HEK293 (cell line): Measurements from ENCODE around the gene PDE4B.

Experiments
- CTCF ChIA-PET: fragments of 350-600 bp; formaldehyde crosslinking; extraction: SDS; loops from one replicate; lab custom pipeline; 2021; ENCODE audit warnings: antibody characterized with exemption; lab: Yijun Ruan, JAX
- POLR2A ChIA-PET: fragments of 300-600 bp; formaldehyde crosslinking; extraction: SDS; loops from one replicate; lab custom pipeline; 2020; ENCODE audit warnings: antibody characterized with exemption, inconsistent platforms; lab: Yijun Ruan, JAX
- H3K27ac ChIP-seq: fragments of 200-500 bp; sonication (Bioruptor generic); 2 replicates; pipeline ENCODE4 v1.5.1; 2014; ENCODE audit warnings: low read depth, low read length, control low read depth, inconsistent platforms; ENCODE audit errors: extremely low read depth
- H3K36me3 ChIP-seq, 2 experiments: fragments of 200-500 bp in 1 of 2; sonication (Bioruptor generic) in 1 of 2; 1 replicate in 1 of 2; 2 replicates in 1 of 2; pipeline ENCODE4 v1.5.1; 2014 to 2017; ENCODE audit warnings: inconsistent platforms in 2 of 2, low read length in 2 of 2; ENCODE audit not compliant: control insufficient read depth in 2 of 2, insufficient read depth in 1 of 2
- H3K4me1 ChIP-seq: fragments of 200-500 bp; sonication (Bioruptor generic); 2 replicates; pipeline ENCODE4 v1.5.1; 2014; ENCODE audit warnings: mild to moderate bottlenecking, low read length, inconsistent platforms; ENCODE audit not compliant: control insufficient read depth, insufficient read depth
- H3K4me3 ChIP-seq: 2 replicates; pipeline ENCODE4 v1.5.1; 2011; ENCODE audit warnings: low read depth, mild to moderate bottlenecking, control low read depth, low read length, moderate library complexity
- H3K9me3 ChIP-seq: fragments of 200-500 bp; sonication (Bioruptor generic); 2 replicates; pipeline ENCODE4 v1.5.1; 2014; ENCODE audit warnings: low read depth, low read length, inconsistent platforms; ENCODE audit not compliant: control insufficient read depth, insufficient read depth
- FEZF1 ChIP-seq: fragments of 450-650 bp; formaldehyde crosslinking; IDR thresholded peaks from 2 replicates; pipeline ENCODE4 v1.5.1; 2016; ENCODE audit warnings: missing biosample characterization, missing genetic modification characterization
- IKZF3 ChIP-seq: fragments of 450-650 bp; IDR thresholded peaks from 2 replicates; pipeline ENCODE4 v1.5.0; 2018; ENCODE audit warnings: missing biosample characterization, mild to moderate bottlenecking, missing genetic modification characterization, moderate library complexity
- SALL2 ChIP-seq: fragments of 450-650 bp; formaldehyde crosslinking; IDR thresholded peaks from 2 replicates; pipeline ENCODE4 v1.5.0; 2017; ENCODE audit warnings: missing biosample characterization, mild to moderate bottlenecking, missing genetic modification characterization, borderline replicate concordance
- ZBTB21 ChIP-seq: fragments of 450-650 bp; formaldehyde crosslinking; IDR thresholded peaks from 2 replicates; pipeline ENCODE4 v1.5.1; 2017; ENCODE audit warnings: missing biosample characterization, missing genetic modification characterization
- ZFP69B ChIP-seq: fragments of 450-650 bp; formaldehyde crosslinking; IDR thresholded peaks from 2 replicates; pipeline ENCODE4 v1.5.1; 2016; ENCODE audit warnings: missing biosample characterization, missing genetic modification characterization
- ZNF140 ChIP-seq: fragments of 450-650 bp; formaldehyde crosslinking; IDR thresholded peaks from 2 replicates; pipeline ENCODE4 v1.5.1; 2016; ENCODE audit warnings: missing biosample characterization, missing genetic modification characterization
- ZNF175 ChIP-seq: fragments of 450-650 bp; formaldehyde crosslinking; IDR thresholded peaks from 2 replicates; pipeline ENCODE4 v1.5.1; 2016; ENCODE audit warnings: missing biosample characterization, missing genetic modification characterization
- ZNF223 ChIP-seq: fragments of 450-650 bp; formaldehyde crosslinking; IDR thresholded peaks from 2 replicates; pipeline ENCODE4 v1.5.1; 2016; ENCODE audit warnings: missing biosample characterization, missing genetic modification characterization
- ZNF324 ChIP-seq: fragments of 450-650 bp; formaldehyde crosslinking; IDR thresholded peaks from 2 replicates; pipeline ENCODE4 v1.5.1; 2016; ENCODE audit warnings: missing biosample characterization, missing genetic modification characterization
- ZNF426 ChIP-seq: fragments of 450-650 bp; formaldehyde crosslinking; IDR thresholded peaks from 2 replicates; pipeline ENCODE4 v1.5.1; 2017; ENCODE audit warnings: missing biosample characterization, missing genetic modification characterization, mild to moderate bottlenecking, inconsistent platforms, moderate library complexity
- ZNF510 ChIP-seq: fragments of 450-650 bp; formaldehyde crosslinking; IDR thresholded peaks from 2 replicates; pipeline ENCODE4 v1.5.1; 2018; ENCODE audit warnings: mild to moderate bottlenecking, missing genetic modification characterization, missing biosample characterization; ENCODE audit not compliant: insufficient replicate concordance
- ZNF530 ChIP-seq: fragments of 450-650 bp; formaldehyde crosslinking; IDR thresholded peaks from 2 replicates; pipeline ENCODE4 v1.5.1; 2016; ENCODE audit warnings: low read depth, missing biosample characterization, missing genetic modification characterization
- ZNF558 ChIP-seq: fragments of 450-650 bp; formaldehyde crosslinking; IDR thresholded peaks from 2 replicates; pipeline ENCODE4 v1.5.1; 2016; ENCODE audit warnings: missing biosample characterization, missing genetic modification characterization
- ZNF624 ChIP-seq: fragments of 450-650 bp; formaldehyde crosslinking; IDR thresholded peaks from 2 replicates; pipeline ENCODE4 v1.5.1; 2017; ENCODE audit warnings: missing biosample characterization, missing genetic modification characterization
- ZNF660 ChIP-seq: fragments of 450-650 bp; IDR thresholded peaks from 2 replicates; pipeline ENCODE4 v1.5.1; 2018; ENCODE audit warnings: missing biosample characterization, mild to moderate bottlenecking, missing genetic modification characterization
- TF ChIP-seq, protein P1 (sequence below): fragments of 450-650 bp; formaldehyde crosslinking; IDR thresholded peaks from 2 replicates; pipeline ENCODE4 v1.5.1; 2016; ENCODE audit warnings: missing biosample characterization, missing genetic modification characterization, borderline replicate concordance
- TF ChIP-seq, protein P2 (sequence below): fragments of 450-650 bp; formaldehyde crosslinking; IDR thresholded peaks from 2 replicates; pipeline ENCODE4 v1.5.1; 2016; ENCODE audit warnings: missing biosample characterization, missing genetic modification characterization, low read depth
- TF ChIP-seq, protein P3 (sequence below): fragments of 450-650 bp; formaldehyde crosslinking; IDR thresholded peaks from 2 replicates; pipeline ENCODE4 v1.5.1; 2016; ENCODE audit warnings: missing biosample characterization, missing genetic modification characterization
- TF ChIP-seq, protein P4 (sequence below): fragments of 450-650 bp; formaldehyde crosslinking; IDR thresholded peaks from 2 replicates; pipeline ENCODE4 v1.5.1; 2016; ENCODE audit warnings: missing biosample characterization, missing genetic modification characterization
- TF ChIP-seq, protein P5 (sequence below): fragments of 450-650 bp; formaldehyde crosslinking; IDR thresholded peaks from 2 replicates; pipeline ENCODE4 v1.5.1; 2016; ENCODE audit warnings: missing biosample characterization, missing genetic modification characterization
- TF ChIP-seq, protein P6 (sequence below): fragments of 450-650 bp; formaldehyde crosslinking; IDR thresholded peaks from 2 replicates; pipeline ENCODE4 v1.5.1; 2016; ENCODE audit warnings: missing biosample characterization, missing genetic modification characterization

Gene PDE4B

DNA sequence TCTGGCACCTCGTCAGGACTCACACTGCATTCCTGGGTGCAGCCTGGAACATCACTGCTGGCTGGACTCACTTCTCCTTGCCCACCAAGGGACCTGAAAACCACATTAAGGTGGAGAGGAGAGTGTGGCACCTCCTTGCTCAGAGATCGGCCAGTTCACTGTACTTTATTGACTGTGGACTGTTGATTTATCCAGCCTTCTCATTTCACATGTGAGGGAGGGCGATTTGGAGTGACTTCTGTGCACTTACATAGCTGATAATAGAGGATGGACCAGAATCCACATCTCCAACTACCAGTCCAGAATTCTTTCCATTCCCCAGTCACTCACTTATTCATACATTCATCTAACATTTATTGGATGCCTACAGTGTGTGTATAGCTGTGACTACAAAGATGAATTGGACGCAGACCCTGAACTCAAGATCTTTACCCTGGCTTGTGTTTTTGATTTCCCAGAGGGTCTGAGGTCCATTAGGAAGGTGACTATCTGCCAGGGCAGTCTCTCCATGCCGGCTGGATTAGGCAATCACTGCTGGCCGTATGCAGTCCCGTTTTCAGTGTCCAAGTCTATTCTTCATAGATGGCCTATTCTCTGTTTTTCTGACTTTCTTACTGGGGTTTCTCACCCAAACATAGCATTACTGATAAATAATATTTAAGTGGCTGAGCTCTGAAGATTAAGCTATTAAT, 507.7 kb downstream of the PDE4B start:
- no peak overlapping the region for H3K4me3 ChIP-seq
- CTCF ChIA-PET: interaction anchor here (0.6 to 1.0 kb wide), 2 partner anchors 9 to 150 kb away, joined by 3 to 4 read pairs; no protein-coding TSS in a partner anchor
- no peak overlapping the region for H3K27ac ChIP-seq
- no peaks in the 10 kb centered on the region for H3K9me3 ChIP-seq
- H3K4me1 ChIP-seq: peaks cover 3% of the 10 kb centered on the region; the same call in 1 of the 2 replicates
- no peaks in the 10 kb centered on the region for H3K36me3 ChIP-seq
- POLR2A ChIA-PET: no interaction called here
- TF ChIP-seq ZNF175 (tag by site-specific recombination): no peak
- TF ChIP-seq, protein P1, sequence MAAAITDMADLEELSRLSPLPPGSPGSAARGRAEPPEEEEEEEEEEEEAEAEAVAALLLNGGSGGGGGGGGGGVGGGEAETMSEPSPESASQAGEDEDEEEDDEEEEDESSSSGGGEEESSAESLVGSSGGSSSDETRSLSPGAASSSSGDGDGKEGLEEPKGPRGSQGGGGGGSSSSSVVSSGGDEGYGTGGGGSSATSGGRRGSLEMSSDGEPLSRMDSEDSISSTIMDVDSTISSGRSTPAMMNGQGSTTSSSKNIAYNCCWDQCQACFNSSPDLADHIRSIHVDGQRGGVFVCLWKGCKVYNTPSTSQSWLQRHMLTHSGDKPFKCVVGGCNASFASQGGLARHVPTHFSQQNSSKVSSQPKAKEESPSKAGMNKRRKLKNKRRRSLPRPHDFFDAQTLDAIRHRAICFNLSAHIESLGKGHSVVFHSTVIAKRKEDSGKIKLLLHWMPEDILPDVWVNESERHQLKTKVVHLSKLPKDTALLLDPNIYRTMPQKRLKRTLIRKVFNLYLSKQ (tag by site-specific recombination): no peak
- TF ChIP-seq FEZF1 (tag by site-specific recombination): no peak
- TF ChIP-seq IKZF3 (tag by site-specific recombination): no peak
- TF ChIP-seq, protein P2, sequence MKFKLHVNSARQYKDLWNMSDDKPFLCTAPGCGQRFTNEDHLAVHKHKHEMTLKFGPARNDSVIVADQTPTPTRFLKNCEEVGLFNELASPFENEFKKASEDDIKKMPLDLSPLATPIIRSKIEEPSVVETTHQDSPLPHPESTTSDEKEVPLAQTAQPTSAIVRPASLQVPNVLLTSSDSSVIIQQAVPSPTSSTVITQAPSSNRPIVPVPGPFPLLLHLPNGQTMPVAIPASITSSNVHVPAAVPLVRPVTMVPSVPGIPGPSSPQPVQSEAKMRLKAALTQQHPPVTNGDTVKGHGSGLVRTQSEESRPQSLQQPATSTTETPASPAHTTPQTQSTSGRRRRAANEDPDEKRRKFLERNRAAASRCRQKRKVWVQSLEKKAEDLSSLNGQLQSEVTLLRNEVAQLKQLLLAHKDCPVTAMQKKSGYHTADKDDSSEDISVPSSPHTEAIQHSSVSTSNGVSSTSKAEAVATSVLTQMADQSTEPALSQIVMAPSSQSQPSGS (tag by site-specific recombination): no peak
- TF ChIP-seq SALL2 (tag by site-specific recombination): no peak
- TF ChIP-seq ZNF660 (tag by site-specific recombination): no peak
- no peak for TF ChIP-seq ZNF140
- TF ChIP-seq, protein P3, sequence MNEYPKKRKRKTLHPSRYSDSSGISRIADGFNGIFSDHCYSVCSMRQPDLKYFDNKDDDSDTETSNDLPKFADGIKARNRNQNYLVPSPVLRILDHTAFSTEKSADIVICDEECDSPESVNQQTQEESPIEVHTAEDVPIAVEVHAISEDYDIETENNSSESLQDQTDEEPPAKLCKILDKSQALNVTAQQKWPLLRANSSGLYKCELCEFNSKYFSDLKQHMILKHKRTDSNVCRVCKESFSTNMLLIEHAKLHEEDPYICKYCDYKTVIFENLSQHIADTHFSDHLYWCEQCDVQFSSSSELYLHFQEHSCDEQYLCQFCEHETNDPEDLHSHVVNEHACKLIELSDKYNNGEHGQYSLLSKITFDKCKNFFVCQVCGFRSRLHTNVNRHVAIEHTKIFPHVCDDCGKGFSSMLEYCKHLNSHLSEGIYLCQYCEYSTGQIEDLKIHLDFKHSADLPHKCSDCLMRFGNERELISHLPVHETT (tag by site-specific recombination): no peak
- TF ChIP-seq, protein P4, sequence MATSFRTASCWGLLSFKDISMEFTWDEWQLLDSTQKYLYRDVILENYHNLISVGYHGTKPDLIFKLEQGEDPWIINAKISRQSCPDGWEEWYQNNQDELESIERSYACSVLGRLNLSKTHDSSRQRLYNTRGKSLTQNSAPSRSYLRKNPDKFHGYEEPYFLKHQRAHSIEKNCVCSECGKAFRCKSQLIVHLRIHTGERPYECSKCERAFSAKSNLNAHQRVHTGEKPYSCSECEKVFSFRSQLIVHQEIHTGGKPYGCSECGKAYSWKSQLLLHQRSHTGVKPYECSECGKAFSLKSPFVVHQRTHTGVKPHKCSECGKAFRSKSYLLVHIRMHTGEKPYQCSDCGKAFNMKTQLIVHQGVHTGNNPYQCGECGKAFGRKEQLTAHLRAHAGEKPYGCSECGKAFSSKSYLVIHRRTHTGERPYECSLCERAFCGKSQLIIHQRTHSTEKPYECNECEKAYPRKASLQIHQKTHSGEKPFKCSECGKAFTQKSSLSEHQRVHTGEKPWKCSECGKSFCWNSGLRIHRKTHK (tag by site-specific recombination): no peak
- TF ChIP-seq ZNF558 (tag by site-specific recombination): no peak

DNA sequence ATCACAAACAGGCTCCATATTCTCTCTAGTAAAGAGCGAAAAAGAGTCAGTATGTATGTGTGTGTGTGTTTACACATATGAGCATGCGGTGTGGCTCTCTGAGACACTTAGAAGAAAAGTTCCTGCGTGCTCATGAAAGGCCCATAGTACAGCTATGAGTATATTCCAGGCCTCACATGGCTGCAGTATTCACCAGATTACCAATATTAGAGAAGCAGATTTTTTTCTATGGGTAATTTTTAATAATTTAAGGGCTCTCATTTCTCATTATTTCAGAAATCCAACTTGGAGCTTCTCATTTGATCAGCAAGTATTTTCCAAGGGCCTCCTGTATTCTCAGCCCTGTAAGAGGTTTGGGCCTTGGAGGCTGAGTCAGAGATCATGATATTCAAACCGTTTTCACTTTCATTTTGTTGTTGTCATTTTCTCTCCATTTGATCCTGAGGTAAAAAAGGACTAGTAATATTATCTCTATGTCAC, 508.3 kb downstream of the PDE4B start:
- TF ChIP-seq ZNF624 (tag by site-specific recombination) (no peak), ZFP69B (tag by site-specific recombination) (no peak), ZNF223 (tag by site-specific recombination) (no peak), ZNF426 (no peak), ZNF324 (tag by site-specific recombination) (no peak), ZBTB21 (tag by site-specific recombination) (no peak), ZNF530 (tag by site-specific recombination) (no peak), ZNF510 (tag by site-specific recombination) (no peak)
- TF ChIP-seq, protein P5, sequence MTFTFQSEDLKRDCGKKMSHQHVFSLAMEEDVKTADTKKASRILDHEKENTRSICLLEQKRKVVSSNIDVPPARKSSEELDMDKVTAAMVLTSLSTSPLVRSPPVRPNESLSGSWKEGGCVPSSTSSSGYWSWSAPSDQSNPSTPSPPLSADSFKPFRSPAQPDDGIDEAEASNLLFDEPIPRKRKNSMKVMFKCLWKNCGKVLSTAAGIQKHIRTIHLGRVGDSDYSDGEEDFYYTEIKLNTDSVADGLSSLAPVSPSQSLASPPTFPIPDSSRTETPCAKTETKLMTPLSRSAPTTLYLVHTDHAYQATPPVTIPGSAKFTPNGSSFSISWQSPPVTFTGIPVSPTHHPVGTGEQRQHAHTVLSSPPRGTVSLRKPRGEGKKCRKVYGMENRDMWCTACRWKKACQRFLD (tag by site-specific recombination): no peak
- TF ChIP-seq, protein P6, sequence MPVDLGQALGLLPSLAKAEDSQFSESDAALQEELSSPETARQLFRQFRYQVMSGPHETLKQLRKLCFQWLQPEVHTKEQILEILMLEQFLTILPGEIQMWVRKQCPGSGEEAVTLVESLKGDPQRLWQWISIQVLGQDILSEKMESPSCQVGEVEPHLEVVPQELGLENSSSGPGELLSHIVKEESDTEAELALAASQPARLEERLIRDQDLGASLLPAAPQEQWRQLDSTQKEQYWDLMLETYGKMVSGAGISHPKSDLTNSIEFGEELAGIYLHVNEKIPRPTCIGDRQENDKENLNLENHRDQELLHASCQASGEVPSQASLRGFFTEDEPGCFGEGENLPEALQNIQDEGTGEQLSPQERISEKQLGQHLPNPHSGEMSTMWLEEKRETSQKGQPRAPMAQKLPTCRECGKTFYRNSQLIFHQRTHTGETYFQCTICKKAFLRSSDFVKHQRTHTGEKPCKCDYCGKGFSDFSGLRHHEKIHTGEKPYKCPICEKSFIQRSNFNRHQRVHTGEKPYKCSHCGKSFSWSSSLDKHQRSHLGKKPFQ (tag by site-specific recombination): no peak
- TF ChIP-seq, all 188 proteins: peak for 0
- ChIA-PET CTCF (interaction anchor here (0.6 to 1.0 kb wide), 3 partner anchors 10 to 671 kb away, joined by 3 to 4 read pairs (median 4); no protein-coding TSS in a partner anchor), POLR2A (no interaction called here)
- Histone ChIP-seq H3K4me3 (no peak overlapping the region), H3K9me3 (no peaks in the 10 kb centered on the region), H3K36me3 (no peaks in the 10 kb centered on the region), H3K27ac (no peak overlapping the region), H3K4me1 (peaks cover 1% of the 10 kb centered on the region; the same call in 1 of the 2 replicates)
